NCI-H446 treated with DMSO at 0.1 percent for 48 hours (cell line): ENCODE measurements around the gene DEFB110.

Experiments
- DNase-seq: peaks from one replicate; lab custom pipeline; 2025; lab: John Stamatoyannopoulos, UW

The DEFB110 gene

DNA sequence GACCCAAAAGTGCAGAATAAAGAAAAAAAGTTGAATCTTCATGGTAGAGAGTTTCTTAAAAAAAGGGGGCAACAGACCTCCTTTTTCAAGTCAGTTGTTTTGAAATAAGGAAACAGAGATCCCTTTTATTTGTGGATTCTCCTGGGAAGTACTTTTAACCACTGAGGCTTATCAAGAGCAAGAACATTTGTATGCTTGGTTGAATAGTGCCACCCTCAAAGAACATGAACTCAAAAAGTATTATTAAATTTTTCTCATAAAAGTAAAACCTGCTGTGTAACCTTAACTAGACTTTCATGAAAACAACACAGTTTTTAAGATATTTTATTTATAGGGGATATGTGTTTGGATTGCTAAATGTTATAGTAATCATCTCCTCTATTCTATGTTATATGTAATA is at the start of gene DEFB110:
TSS of gene DEFB110 (minus strand) at position 101 of the 400 bp plus-strand sequence. CDS start at position 42, 59 bp downstream.
- no peak for DNase-seq

DNA sequence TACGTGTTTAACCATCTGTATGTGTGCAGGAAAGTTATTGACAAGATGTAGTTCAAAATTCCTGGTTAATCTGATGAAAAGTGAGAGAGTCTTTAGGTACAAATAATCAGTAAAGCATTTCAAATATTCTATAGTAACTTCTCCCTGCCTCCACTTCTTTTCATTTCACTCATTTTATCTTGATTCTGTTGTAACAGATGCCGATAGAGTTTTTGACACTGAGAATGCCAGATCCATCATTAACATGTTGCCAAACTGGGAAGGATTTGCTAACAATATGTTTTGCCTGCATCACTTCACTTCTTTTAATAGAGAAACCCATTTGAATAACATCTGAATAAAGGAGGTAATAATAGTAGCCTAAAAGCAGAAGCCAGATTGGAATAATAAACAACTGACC is 48.3 kb upstream of the DEFB110 start:
- no peak for DNase-seq

DNA sequence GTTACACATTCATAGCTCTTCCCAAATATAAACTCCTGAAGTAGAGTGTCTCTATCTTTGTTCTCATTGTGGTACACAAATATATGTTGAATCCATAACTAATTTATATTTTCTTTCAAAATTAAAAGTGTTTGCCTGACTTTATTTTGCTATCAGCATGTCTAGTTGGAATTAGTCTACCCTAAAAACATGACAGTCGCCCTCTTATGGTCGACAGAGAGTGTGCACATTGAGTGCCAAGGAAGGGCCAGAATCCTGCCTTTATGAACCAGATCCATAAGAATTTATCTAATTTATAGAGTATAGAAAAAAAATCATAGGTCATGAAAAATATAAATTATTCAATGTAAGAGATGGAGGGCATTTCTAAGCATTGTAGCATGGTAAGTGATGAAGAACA is 40.3 kb upstream of the DEFB110 start:
- no peak for DNase-seq

DNA sequence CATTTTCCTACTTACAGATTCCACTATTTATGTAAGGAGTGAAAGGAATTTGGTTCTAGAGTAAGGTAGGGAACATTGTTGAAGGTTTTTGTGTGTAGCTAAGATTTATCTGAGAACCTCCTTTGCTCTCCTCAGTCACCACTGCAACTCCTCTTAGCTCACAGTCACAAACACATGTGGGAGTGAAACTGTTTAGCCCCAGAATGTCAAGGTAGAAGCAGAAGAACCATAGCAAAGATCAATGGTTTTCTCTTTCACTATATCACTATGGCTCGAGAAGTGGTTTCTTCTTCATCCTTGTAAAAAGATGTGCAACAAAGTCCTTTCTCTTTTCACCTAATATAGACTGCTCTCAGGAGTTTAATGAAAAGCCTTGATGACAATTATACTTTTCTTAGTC is 34.4 kb upstream of the DEFB110 start:
- DNase-seq, result no peak

DNA sequence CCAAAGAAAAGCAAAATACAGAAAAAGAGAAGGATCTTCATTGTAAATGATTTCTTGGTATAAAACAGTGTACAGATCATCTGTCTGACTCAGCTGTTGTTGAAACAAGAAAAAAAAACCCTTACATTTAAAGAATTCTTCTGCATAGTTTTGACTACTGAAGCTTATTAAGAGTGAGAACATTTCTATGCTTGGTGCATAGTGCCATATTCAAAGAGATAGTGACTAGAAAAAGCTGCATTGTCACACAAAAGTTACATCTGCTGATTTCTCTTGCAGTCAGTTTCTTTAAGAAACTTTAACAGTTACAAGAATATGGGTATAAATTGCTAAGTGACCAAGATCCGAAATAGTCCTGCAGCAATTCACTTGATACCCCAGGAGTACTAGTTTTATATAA is 28.0 kb upstream of the DEFB110 start, which contains the start of gene DEFB112:
TSS of gene DEFB112 (minus strand) at position 101 of the 400 bp plus-strand sequence. CDS start at position 41, 60 bp downstream.
- DNase-seq, result no peak

DNA sequence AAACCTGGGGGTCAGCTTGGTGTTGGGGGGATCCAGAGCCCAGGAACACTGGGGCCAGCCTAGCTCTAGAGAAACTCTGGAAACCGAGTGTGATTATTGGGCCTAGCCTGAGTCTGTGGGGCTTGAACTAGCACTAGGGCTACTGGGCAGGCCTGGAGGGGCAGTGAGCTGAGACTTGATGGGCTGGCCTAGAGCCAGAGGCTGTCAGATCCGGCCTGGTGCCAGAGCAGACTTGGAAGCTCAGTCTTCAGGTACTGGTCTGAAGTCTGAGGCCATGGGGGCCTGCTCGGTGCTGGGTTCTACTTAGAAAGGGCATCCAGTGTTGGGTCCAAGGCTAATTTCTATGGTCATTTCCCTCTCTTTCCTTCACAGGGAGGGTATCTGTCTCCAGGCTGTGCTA is 25.2 kb upstream of the DEFB110 start:
- DNase-seq, result no peak

DNA sequence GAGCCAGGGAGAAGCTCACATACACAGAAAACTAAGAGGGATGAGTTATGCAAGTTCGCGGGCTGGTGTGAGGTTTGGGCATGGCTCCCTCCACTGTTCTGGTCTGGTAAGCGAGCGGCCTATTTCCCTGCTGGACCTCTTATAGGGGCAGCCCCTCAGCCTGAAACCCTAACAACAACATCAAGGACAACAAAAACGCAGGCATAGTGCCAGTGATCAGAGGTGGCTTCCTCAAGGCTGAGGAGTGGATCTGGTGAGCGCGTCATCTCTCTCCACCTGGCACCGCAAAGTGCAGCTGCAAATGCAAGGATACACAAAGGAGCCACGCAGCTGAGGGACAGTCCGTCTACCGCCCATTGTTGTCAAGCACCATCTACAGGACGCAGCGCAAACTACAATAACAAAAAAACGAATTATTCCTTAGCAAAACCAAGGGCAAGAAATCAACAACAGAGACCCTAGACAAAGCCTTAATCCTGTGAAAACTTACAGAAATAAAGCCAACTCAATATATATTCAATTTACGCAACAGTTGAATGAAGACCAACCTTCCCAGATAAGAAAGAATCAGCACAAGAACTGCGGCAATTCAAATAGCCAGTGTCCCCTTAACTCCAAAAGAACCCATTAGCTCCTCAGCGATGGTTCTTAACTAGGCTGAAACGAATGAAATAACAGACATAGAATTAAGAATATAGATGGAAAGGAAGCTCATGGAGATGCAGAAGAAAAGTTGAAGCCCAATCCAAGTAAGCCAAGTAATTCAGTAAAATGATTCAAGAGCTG is 9.2 kb upstream of the DEFB110 start:
- no peak for DNase-seq

DNA sequence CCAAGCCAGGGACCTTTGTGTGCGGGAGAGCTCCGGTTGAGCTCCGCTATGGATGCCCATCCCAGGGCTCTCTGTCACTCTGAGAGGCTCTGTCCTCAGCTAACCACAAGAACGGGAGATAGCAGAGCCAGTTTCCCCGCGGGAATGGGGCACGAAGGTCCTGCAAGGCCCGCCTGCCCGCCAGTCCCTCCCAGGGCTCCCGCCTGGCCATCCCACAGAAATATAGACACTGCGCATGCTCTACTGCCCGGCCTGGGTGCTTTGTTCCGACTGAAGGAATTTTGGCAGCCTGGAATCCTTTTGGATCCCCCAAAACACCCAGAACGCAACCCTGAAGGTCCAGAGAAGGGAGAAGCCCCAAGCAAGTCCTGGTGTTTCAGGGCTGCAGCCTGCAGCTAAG is 8.6 kb upstream of the DEFB110 start:
- no peak for DNase-seq

DNA sequence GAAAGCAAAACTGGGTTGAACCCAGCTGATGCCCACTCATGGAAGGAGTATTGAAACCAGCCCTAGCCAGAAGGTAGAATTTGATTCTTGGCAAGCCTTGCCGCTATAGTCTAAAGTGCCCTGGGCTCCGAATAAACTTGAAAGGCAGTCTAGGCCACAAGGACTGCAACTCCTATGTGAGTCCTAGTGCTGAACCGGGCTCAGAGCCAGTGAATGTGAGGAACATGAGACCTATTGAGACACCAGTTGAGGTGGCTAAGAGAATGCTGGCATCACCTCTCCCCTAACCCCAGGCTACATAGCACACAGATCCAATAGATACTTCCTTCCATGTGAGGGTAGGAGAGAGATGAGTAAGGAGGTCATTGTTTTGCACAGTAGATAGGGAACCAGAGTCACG is 3.5 kb upstream of the DEFB110 start:
- no peak for DNase-seq

DNA sequence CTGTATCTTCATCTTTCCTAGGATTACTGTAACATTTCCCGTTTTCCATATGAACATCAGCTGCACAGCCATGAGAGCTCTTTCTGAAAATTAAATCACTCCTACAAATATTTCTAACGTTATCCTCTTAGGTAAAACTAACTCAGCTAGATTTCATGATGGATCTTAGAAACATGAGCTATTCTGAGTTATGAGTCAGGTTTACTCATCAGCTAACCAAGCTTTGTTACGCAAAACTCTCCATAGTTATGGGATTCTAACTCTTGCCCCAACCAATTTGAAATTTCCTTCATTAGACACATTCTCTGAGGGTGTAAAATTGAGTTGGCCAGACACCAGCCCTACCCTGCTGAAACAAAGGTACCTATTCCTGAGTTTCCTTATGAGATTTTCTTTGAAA is 14.0 kb downstream of the DEFB110 start:
- DNase-seq, result no peak

DNA sequence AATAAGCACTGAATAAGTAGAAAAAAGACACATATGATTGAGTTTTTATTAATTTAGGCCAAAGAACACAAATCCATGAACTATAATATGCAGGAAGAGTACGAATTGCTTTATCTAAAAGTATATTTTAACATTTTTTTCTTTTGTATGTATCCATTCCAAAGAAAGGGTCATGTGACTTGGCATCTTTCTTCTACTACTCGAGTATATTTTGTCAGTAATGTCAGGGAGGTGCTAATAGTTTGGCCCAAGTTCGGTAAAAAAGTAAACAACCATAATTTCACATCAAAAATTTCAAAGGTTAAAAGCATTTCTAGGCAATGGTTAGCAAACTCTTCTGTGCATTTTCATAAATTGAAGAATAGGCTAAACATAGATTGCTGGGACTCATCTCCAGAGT is 18.7 kb downstream of the DEFB110 start:
- no peak for DNase-seq

DNA sequence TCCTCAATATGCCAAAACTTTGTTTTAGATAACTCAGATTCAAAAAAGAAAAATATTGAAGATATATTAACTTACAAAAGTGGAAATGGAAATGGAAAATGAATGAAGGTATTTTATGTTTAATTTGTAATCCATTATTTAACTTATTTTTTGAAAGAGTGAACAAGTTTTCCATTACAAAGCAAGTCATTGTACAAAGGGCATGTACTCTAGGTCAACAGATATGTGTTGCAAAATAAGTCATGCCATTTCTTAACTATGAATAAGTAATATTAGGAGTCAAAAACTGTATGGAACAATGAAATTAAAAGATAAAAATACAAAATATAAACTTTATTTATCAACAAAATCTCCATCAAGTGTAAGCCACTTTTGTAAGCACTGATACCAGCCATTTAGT is 26.5 kb downstream of the DEFB110 start:
- no peak for DNase-seq

DNA sequence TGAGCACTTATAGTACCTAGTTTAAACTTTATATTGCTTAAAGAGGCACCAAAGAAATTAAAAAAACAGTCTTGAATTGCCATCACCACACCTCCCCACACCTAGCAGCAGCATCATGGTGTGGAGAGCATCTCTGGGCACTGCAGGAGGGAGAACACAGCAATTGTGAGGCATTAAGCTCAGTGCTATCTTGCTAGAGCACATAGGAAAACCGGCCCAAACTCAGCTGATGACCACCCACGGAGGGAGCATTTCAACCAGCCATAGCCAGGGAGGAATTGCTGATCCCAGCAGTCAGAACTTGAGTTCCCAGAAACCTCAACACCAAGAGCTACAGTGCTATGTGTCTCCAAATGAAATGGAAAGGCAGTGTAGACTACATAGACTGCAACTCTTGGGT is 32.9 kb downstream of the DEFB110 start:
- DNase-seq, result no peak

DNA sequence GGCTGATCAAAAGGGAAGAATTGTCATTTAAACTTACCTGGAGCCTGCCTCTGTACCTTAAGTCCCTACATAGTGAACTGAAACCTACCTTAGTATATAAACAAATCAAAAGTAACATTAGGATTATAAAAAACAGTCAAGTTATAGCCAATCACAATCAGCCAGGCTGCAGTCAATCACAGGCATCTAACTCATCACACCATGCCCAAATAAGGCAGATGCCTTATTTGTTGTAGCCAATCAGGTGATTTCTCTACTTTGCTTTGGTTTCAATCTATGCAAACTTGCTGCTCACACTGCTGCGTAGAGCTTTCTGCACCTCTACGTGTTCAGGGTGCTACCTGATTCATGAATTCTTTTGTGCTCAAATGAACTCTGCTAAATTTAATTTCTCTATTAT is 34.0 kb downstream of the DEFB110 start:
- no peak for DNase-seq

DNA sequence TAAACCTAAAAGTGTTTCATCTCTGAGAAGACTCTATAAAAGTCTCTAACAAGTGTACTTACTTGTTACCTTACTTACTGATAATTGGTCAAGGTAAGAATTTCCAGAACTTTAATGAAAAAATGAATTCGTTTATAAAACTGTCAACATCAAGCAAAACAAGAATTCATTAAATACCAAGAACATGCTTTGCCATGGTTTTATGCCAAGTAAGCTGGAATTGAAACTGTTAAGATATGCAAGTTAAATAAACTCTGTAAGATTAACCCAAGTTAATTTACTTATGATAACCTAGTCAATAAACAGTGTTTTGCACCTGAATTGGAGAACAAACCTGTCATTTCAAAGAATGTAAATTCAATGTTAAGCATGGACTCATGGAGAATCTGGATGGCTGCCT is 35.2 kb downstream of the DEFB110 start:
- no peak for DNase-seq

DNA sequence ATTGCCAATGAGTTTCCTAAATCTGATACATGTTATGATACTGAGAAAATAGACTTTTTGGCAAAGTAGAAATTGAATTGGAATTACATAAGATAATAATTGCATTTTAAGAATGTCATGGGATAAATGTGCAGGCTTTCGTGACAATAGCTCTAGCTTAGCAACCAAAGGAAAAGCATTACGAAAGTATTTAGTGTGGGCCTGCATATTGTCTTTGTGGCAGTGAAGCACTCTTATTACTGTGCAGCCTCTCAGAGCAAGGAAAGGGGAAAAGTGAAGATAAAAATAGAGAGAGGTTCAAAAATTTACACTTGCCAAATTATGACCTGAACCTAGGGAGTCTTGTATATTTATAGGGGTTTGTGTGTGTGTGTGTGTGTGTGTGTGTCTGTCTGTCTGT is 39.7 kb downstream of the DEFB110 start:
- no peak for DNase-seq

DNA sequence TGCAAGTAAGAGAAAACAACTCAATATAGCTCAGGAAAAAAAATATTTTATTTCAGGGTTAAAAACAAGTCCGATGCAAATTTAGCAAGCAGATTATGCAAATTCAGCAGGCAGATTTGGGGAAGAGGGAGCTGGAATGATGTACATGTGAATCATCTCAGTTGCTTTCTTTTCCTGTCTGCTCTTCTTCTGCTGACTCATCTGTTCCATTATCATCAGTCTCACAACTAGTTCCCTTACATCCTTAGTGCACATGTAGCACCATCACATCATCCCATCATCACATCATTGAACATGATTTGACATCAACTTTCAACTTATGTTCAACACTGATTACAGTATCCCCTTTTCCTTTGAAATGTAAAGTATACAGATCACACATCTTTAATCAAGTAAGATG is 40.9 kb downstream of the DEFB110 start:
- DNase-seq, result no peak

DNA sequence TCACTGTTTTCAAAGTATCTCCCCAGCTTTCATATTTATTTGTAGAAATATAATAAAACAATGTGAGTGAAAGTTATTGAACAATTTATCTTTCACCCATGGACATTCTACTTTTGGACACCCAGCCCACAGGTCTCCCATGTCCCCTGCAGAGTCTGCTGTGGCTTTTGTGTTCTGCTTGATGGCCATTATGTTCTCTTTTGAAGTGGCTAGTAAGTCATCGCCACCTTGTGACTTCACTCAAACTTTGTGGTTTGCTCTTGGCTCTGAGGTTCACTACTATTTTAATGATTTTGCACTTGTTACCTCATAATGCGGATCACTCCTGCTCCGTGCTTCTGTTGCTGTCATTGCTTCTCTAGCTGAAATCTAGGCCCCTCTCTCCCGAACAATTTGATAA is 42.2 kb downstream of the DEFB110 start:
- no peak for DNase-seq

DNA sequence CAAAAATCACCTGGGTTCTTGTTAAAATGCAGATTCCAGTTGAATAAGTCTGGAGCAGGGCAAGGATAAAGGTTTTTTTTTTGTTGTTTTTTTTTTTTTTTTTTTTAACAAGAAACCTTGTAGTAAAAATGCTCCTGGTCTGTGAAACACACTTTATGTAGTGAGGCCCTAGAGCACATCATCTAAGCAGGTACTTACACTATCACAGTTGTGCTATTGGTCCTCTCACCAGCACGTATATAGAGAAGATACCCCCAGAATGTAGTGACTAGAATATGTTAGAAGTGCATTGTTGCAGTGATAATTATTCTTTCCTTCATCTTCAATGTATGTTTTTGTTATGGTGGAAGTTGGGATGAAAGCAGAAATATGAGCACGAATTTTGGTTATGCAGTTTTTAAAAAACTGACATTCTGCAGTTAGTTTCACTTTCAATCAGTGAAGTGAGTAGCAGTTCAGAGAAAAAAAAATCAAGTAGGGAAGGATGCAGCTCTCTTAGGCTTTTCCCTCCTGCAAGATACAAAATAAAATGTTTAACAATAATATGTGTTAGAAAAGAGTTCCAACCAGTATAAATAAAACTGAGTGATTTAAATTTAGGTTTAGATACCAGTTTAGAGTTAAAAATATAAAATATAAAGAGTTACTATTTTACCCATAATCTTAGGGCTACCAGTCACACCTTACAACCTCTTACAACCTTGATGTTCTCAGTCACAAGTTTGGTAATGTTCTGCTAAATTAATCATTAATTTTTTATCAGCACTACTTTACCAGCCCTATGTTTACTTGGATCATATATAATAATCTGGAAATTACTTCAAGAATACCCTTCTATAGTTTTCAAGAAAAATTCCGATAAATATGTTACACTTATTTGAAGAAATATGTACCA is 43.2 kb downstream of the DEFB110 start:
- DNase-seq, result no peak

DNA sequence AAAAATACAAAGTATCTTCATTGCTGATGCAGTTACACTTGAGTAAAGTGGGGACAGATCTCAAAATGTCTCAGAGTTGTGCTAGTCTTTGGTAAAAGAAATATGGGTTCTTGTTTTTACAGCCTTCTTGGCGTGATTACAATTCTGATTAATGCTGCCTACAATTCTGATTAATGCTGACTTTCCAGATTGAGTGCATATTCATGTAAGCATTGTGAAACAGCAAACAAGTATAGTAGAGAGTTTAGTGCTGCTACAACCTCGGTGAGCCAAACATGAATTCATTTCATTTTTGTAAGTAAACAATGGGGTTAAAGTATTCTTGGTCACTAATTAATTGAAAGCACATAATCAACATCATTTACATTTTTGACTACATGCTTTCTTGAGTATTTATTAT is 52.2 kb downstream of the DEFB110 start, which contains the start of gene DEFB113:
TSS of gene DEFB113 (minus strand) at position 21 of the 400 bp plus-strand sequence. CDS start at position 21, 0 bp downstream.
- DNase-seq, result no peak
